CD4-positive, alpha-beta T cell treated with Interleukin-21 for 1 hour (primary cell): Measurements from ENCODE around the gene CLCN1.

ENCODE experiments used
- DNase-seq: peaks from one replicate; pipeline ENCODE4 v3.0.0-alpha.2; 2020

CLCN1 gene

DNA sequence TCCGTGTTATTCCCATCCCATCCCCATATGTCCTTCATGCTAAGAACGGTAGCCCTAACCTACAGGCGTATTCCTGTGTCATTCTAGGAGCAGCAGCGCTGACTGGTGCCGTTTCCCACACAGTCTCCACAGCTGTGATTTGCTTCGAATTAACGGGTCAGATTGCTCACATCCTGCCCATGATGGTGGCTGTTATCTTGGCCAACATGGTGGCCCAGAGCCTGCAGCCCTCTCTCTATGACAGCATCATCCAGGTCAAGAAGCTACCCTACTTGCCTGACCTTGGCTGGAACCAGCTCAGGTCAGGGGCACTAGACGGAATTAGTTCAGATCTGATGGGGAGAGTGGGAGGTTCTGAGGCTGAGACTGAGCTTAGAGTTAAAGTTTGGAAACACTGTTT, 25.9 kb downstream of the CLCN1 start:
- DNase-seq: no peak

DNA sequence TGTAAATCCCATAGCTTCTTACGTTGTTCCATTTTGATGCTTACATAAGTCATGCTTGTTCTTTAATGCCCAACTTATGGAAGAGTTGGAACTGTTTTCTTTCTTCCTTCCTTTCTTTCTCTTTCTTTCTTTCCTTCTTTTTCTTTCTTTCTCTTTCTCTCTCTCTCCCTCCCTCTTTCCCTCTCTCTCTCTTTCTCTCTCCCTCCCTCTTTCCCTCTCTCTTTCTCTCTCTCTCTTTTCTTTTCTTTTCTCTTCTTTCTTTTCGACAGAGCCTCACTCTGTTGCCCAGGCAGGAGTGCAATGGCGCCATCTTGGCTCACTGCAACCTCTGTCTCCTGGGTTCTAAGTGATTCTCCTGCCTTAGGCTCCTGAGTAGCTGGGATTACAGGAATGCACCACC, 27.7 kb downstream of the CLCN1 start:
- no peak for DNase-seq

DNA sequence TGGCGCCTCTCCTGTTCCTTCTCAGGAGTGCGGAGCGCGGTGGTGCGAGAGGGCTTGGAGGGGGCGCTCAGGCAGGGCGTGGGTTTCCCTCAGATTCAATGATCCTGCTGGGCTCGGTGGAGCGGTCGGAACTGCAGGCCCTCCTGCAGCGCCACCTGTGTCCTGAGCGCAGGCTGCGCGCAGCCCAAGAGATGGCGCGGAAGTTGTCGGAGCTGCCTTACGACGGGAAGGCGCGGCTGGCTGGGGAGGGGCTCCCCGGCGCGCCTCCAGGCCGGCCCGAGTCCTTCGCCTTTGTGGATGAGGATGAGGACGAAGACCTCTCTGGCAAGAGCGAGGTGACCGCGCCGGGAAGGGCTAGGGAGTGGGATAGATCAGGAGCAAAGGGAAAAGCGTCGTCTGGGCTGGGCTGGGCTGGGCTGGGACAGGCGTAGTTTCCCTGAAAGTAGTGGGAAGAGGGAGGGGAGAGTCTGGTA, 29.6 kb downstream of the CLCN1 start:
- peak; percentile 69 for DNase-seq

DNA sequence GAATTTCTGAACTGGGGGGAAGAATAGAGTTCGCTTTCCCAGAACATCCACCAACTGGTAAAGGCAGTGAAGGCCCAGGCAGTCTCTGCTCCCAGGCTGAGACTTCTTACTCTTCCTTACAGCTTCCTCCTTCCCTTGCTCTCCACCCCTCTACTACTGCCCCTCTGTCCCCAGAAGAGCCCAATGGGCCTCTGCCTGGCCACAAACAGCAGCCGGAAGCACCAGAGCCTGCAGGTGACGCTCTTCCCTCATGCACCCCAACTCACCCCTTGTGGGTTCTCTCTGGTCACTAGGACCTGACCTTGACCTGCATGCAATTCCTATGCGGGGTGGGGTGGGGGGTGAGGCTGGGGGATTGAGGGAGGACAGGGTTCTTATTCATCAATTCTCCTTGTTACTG, 30.1 kb downstream of the CLCN1 start:
- no peak for DNase-seq

DNA sequence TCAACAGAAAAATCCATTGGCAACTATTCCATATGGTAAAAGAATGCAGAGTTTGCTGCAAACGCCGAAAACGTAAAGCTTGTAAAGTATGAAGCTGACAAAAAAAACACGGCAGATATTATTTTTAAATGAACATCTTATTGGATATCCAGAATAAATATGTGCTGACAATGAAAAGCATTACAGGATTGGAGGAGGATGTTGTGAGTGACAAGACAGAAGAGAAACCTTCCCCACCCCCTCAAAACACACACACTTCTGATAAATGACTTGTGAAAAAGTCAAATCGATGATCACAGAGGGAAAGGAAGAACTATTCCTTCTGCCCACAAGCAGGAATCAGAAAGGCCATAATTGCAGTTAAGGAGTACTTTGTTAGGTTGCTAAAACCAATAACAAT, 32.0 kb downstream of the CLCN1 start:
- DNase-seq: no peak

DNA sequence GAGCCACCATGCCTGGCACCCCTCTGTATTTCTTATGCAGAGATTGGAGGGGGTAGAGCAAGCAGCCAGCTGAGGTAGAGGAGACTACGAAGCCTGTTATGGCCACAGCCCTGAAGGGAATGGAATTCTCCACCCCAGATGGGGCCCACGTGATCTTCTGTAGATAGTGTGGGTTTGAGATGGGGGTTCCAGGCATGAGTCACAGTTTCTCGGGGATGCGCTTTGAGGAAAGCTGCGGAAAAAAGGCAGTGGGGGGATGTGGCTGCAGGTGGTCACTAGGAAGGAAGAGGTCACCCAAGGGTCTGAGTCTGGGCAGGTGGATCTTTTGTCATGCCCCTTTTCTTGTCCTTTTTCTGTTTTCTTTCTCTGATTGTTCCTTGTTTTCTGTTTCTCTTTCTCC, 35.1 kb downstream of the CLCN1 start:
- no peak for DNase-seq

DNA sequence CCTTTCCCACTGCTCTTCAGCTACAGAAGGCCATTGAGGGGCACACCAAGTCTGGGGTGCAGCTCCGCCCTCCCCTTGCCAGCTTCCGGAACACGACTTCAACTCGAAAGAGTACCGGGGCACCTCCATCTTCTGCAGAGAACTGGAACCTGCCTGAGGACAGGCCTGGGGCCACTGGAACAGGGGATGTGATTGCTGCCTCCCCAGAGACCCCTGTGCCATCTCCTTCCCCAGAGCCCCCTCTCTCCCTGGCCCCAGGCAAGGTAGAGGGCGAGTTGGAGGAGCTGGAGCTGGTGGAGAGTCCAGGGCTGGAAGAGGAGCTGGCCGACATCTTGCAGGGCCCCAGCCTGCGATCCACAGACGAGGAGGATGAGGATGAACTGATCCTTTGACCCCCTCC, 35.7 kb downstream of the CLCN1 start:
- DNase-seq: no peak

DNA sequence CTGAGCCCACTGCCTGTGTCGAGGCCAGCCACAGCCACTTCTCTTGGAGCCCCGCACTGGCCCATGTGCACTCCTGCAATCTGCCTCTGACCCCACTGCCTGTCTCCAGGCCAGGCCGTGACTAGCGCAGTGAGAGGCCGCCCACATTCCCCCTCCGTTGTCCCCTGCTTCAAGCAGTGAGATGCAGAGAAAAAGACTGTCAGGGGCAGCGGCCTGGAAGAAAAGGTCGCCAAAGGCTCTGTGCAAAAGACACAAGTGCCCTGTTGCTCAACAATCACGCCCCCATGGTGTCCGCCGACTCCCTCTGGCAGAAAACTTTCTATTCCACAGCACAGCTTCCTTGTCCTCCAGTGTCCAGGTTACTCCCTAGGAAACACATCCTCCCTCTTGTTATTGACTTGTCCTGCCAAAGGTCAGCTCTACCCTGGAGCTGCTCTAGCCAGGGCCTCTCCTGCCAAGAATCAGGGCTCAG, 36.7 kb downstream of the CLCN1 start:
- DNase-seq: no peak

DNA sequence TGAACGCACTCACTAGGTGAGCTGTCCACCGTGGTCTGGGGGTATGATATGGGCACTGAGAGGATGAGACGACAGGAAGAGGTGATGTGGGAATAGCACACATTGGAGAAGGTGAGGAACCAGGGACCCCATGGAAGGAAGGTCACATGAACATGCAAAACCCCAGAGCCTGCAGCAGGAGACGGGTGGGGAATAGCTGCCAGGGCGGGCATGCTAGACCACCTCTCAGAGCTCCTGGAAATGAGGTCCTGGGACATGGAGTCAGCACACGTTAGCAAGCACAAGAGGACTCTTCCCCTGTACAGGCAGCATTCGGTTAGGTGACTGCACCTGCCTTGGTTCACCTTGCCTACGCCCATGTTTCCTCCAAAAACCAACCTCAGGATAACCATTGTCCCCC, 38.5 kb downstream of the CLCN1 start:
- no peak for DNase-seq

DNA sequence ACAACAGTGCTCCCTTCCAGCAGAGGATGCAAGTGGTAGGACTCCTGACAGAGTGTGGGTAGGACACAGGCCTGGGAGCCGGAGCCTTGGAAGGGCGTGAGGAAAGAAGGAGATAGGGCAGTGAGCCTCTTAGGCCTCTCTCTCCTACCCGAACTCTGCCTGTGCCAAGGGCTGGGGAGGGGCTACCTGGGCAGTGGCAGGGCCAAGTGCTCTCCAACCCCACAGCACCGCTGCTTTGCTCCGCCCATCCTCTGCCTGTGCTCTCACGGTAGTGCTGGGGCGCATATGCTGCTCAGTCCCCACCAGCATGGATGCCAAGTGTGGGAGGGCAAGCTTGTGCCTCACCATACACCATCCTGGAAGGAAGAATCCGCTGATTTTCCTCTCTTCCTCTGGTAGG, 39.1 kb downstream of the CLCN1 start:
- DNase-seq: no peak

DNA sequence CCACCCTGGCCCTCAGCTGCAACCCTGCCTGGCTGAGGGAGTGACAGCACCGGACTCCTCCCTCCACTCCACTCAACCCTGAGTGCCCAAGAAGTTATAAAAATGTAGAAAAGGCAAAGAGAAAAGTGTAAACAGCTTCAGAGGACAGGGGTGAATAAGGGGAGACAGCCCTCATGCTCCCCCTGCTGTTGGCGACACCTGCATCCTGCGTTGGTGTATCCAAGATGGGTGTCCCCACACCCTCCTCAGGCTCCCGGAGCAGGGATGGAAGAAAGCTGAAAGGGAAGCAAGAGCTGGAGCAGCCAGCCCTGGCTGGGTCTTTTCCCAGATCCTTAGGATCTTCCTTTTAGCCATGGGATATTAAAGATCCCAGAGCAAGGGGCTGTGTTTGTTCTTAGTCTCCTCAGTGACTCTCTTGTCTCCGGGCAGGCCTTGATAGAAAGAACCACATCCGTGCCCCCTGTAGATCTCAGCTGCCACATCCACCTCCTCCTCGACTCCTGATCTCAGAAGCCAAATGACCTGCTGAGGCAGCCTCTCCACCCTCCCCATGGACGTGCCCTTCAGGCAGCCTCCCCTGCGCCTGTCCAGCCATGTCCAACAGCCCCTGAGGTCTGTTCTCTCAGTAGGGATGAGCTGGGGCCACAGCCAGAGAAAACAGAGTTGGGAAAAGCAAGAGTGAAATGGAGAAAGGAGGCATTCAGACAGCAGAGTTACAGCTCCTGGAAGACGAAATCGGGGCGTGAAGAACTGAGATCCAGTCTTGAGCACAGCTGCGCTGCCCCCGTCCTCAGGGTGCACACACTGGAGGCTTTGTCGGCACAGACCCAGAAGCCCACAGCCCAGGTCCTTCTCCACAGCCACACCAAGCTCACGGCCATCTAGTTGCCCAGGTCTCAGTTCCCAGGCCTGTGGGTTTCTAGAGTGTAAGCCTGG, 39.8 kb downstream of the CLCN1 start:
- DNase-seq: no peak

DNA sequence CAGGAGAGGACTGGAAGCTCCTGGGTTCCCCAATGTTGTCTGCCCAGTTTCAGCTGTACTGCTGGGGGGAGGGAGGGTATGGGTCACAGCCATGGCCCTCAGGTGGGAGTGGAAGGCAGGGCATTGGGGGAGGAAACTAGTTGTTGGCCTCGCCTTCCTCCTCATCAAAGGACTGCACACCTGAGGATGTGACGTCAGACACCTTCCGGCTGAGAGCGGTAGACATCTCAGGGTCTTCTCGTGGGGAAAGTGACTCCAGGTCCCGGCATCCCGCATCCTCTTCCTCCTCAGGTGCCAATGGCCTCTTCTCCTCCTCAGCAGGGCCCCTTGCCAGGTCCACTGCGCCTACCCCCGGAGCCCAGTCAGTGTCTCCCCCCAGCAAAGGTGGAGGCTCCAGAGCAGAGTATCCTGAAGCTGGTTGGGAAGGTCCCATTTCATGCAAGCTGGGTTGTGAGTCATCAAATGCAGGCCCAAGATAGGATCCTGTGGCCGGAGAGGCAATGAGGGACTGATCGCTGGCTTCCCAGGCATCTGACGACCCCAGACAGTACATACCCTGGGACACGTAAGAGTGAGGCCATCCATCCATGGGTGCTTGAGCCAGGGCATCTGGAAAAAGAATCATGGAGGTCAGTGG, 40.6 kb downstream of the CLCN1 start:
- no peak for DNase-seq

DNA sequence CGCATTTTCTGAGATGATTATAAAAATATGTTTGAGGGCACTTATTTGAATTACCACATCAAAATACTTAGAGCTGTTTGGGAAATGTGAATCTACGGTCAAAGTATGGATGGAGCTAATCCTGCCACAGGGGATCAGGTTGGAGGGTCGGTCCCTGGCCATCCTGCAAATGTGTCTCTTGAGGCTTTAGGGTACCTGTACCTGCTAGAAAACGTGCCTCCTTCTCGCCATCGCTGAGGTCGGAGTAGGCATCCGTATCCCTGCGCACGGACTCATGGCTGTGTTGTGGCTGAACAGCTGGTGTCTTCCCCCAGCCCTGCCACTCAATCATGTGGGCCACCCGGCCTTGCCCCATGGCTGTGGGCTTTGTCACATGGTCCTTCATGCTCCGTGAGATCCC, 42.7 kb downstream of the CLCN1 start:
- DNase-seq: no peak

DNA sequence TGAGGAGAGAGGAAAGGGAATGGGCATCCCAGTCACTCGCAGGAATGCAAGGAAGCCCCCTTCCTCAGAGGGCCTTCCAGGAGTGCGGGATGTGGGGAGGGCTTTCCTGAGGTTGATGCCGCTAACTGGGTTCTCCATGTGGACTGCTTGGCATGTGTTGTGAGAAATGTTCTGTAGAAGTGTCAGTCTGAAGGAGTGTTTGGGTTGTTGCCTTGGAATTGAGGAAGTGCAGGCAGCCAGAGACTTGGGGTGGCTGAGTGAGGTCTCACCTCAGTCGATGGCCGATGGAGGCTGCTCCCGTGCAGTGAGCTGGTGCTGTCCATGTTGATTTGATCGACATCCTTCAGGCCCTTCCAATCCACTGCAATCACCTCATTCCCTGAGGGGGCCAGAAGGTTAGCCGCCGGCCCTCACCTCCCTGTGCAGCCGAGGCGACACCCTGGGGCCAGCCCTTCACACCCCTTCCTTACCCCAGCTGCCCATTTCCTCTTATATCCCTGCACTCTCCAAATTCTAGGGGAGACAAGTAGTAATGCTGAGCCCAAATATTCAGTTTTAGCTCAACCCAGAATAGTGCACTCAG, 44.0 kb downstream of the CLCN1 start:
- DNase-seq: no peak

DNA sequence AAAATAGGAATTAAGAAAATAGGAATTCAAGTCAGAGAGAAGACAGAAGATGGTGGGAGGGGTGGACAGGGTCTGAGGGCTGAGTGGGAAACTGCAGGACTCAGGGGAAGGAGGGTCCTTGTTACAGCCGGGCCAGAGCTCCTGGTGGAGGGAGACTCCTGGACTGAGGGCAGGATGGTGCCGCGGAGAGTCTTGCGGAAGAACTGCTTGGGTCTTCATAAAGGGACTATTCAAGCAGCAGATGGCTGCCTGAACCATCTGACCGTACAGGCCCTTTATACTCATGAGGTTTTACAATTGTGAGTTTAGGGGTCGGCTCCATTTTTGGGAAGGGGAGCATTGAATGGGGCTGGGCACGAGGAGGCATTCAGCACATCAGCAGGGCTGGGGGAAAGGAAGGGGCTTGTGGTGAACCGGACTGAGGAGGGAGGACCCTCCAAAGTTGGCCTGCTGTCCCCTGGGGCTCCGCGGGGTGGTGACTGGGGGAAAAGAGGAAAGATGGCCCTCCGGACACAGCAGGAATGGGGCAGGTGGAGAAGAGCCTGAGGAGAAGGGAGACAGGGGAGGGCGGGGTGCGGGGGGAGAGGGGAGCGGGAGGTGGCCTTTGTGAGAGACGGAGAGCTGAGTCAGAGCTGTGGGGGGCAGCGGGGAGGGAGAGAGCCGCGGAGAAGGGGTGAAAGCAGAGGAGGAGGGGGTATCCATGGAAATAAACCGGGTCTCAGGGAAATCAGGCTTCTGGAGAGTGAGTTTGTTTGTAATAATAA, 45.1 kb downstream of the CLCN1 start:
- no peak for DNase-seq

DNA sequence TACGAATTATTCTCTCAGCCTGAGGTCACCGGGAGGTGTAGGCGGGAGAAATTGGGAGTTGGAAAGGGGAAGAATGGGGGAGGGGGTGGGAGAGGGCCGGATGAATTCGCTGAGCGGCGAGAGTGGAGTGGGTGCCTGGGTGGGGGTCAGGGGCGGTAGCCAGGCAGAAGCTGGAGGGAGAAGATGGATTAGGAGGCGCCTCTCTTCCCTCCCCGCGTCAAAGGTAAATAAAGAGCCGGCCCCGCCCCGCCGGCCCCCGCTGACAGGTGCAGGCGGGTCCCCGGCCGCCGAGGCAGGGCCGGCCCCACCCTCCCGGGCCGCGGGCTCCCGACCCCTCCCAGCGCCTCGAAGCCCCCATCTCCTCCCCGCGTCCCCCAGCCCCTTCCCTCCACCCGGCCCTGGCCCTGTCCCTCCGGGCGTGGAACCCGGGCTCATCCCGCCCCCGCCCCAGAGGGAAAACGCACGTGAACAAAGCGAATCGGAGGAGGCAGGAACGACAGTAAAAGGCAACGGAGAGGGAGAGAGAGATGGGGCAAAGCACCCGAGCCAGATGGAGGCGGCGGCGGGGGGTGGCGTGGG, 45.7 kb downstream of the CLCN1 start:
- no peak for DNase-seq

DNA sequence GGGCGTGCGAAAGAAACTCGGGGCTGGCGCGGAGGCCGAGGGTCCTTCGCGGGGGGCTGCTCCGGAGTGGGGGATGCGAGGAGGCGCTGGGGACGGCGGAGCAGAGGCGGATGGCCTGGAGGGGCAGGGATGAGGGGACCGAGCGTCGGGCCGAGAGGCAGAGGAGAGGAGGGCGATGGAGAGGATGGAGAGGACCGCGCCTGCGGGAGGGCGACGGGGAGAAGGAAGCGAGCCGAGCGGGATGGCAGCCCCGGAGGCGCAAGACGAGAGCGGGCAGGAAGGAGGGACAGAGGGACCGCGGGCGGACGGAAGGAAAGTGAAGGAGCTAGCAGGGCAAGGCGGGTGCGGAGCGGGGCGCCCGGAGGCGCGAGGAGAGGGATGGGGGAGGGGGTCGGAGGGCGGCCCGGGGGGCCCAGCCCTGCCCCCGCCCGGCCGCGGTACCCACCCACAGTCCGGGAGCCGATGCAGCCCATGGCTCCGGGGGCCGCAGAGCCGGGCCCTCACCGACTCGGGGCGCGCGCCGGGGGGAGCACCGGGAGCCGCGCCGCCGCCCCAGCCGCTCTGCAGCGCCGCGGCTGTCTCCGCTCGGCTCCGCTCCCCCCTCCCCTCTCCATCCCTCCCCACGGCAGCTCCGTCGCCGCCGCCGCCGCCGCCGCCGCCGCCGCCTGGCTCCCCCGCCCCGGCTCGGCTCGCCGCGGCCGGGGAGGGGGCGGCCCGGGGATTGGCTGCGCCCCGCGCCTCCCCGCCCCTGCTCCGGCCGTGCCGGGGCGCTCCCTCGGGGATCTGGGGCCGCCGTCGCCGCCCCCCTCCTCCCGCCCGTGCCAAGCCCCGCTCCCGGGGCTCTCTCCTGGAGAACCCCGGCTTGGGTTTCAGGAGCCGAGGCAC, 46.5 kb downstream of the CLCN1 start, which contains the start of gene FAM131B:
Gene FAM131B (minus strand): TSS at position 583 of the 885 bp plus-strand sequence. CDS start 110 bp downstream, at position 473.
- DNase-seq: peak; percentile 45

DNA sequence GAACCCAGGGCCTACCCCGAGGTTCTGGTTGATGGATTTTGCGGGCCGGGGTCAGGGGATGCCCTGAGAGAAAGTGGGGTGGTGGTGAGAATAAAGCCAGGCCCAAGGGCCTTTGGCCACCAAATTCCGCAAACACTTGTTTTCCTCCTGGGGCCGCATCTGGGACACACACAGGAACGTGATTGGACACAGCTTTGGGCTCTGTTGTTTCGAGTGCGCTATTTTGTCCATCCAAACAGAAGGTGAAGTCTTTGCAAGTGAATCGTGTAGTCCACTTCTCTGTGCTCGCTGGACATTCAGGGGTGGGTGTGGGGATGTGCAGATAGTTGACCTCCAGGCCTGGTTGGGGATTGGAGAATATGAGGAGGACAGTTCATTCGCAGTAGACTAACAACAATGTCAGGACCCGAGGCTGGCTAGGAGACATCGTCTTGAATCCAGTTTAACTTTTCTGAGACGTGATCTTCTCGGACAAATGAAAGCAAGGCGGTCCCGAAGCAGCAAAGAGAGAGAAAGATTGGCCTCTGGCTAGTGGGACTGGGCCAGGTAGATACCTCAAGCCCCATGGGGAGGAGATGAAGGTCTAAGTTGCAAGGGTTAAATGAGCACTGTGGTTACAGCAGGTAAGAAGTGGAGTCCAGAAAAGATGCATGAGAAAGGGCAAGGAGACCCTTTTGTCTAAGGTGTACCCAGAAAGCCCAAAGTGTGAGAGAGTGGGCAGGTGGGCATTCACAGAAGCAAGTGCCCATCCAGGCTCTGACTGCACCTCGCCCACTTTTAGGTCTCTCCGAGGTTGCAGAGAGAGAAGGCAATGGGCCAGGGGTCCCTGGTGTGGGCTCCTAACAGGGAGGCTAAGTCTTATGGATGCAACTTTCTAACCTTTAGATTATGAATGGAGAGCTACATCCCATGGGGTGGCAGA, 47.4 kb downstream of the CLCN1 start:
- no peak for DNase-seq

DNA sequence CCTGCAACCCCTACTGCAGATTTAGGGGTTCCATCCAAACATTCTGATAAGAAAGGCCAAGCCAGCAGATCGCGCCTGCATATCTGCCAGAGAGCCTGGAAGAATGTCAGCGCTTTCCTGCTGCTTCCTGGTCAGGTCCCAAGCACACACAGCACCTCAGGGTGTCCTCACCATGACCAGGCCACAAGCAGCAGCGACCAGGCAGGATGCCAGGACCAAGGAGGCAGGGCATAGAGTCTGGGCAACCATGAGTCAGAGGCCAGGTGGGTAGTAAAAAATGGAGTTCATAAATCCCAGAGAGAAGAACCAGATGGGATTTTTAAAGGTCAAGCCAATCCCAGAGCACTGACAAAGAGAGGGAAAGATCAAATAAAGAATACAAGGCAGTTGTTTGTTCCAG, 52.1 kb downstream of the CLCN1 start:
- DNase-seq: no peak

DNA sequence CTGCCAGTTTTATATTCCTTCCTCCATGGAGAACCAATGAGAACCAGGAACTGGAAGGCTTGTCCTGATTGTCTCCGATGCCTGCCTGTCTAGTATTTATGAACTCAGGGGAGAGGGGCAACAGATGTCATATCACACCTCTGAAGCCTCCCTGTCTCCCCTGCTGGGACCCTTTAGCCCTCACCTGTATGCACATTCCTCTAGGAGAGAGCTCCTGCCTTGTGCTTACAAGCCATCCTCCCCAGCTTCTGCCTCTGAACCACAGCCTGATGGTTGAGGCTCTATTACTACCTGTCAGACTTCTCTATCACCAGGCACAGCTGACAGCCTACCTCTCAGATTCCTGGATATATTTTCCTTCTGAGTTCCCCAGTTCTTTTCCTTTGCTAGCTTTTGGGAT, 52.5 kb downstream of the CLCN1 start:
- DNase-seq: no peak
